AG09309 (cell line): Measurements from ENCODE around the gene PAOX.
"Not testable (repeated sequence)": the region's sequence is repeated elsewhere in the genome, so short reads cannot be mapped to it uniquely, and the experiment has no call there.

ENCODE experiments used
- DNase-seq: peaks from one replicate; pipeline ENCODE4 v3.0.0-alpha.2; 2010; ENCODE audit warnings: low read depth
- H3K4me3 ChIP-seq: 2 replicates; pipeline ENCODE4 v1.5.1; 2011; ENCODE audit warnings: mild to moderate bottlenecking, low read depth, low read length, moderate library complexity; ENCODE audit not compliant: control insufficient read depth
- TF ChIP-seq, protein P1 (sequence below): IDR thresholded peaks from 2 replicates; pipeline ENCODE4 v1.5.1; 2011; ENCODE audit warnings: mild to moderate bottlenecking, low read depth, low read length, inconsistent platforms; ENCODE audit not compliant: insufficient read depth, control insufficient read depth; ENCODE audit errors: missing control alignments

Gene PAOX

DNA sequence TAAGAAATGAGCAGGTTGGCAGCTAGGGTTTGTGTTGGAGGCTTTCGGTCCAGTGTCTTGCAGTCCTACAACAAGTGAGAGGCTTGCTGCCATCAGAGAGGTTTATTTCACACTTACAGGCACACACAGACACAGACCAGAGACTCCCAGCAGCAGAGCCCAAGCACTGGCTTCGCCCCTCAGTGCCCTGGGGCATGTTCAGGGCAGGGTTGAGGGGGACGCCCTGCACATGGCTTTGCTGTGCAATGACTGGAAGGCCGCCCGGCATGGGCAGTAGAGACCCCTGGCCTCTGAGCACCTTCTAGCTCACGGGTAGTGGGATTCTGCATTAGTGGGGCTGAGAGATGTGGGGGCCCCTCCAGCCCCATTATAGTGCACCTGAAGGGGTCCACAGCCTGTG is 41.5 kb downstream of the PAOX start:
- H3K4me3 ChIP-seq = no peak overlapping the region
- no peak for DNase-seq
- TF ChIP-seq, protein P1, sequence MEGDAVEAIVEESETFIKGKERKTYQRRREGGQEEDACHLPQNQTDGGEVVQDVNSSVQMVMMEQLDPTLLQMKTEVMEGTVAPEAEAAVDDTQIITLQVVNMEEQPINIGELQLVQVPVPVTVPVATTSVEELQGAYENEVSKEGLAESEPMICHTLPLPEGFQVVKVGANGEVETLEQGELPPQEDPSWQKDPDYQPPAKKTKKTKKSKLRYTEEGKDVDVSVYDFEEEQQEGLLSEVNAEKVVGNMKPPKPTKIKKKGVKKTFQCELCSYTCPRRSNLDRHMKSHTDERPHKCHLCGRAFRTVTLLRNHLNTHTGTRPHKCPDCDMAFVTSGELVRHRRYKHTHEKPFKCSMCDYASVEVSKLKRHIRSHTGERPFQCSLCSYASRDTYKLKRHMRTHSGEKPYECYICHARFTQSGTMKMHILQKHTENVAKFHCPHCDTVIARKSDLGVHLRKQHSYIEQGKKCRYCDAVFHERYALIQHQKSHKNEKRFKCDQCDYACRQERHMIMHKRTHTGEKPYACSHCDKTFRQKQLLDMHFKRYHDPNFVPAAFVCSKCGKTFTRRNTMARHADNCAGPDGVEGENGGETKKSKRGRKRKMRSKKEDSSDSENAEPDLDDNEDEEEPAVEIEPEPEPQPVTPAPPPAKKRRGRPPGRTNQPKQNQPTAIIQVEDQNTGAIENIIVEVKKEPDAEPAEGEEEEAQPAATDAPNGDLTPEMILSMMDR = no peak

DNA sequence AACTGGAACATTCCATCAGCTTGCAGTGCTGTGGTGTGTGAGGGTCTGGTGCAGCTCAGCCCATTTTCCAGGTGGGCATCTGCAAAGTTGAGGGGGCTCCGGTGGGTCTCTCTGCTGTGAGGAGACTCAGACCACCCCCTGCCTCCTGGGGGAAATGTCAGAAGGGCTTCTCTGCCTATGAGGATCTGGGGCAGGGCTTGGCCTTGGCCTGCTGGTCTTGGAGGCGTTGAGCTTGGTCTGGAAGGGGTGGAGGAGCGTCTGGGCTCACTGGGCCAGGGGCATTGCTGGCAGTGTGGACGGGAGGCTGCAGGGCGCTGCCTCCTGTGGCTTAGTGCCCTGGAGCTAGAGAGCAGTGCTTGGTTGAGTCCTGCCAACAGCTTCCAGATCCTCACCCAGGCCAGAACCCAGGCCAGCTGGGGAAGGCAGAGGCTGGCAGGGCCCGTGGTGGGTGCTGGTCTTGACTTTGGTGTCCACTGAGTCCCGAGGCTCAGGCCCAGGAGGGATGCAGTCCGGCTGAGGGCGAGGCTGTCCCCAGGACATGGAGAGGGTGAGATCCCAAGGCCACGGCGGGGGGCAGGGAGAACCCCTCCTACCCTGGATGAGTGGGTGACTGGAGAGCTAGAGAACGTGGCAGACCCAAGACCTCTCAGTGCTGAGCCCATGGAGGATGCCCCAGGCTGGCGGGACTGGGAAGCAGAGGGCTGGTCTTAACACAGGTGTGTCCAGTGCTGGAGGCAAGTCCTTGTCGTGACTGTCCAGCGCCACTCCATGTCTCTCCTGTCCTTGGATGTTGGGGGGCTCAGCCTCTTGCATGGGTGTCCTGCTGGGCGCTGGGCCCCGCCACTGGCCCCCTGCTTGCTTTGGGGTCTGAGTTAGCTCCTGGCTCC is 42.5 kb downstream of the PAOX start:
- TF ChIP-seq, protein P1 = no peak
- DNase-seq = no peak
- H3K4me3 ChIP-seq = no peak overlapping the region

DNA sequence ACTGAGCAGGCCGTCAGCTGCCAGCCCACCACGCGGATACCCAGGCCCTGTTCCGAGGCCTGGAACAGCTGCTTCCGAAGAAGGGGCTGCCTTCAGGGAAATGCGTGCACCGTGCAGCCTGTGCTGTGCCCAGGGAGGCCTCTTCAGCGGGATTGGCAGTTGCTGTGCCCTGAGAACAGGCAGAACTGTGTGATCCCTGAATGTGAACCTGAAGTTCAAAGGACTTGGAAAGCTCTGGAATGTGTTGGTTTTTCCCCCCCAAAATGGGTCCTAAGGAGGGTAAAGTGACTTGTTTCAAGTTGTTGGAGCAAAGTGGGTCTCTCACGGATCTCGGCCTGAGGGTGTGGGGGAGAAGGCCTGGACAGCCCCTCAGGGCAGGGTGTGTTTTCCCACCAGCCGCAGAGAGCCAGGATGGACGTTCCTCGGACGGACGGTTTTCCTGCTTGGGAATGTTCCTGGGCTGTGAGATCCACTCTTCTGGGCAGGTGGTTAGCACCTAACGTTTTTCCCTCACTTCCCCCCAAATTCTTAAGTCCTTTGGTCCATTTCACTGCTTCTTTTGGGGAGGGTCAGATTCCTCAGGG is 43.3 kb downstream of the PAOX start:
- no peak for DNase-seq
- no peak overlapping the region for H3K4me3 ChIP-seq
- TF ChIP-seq, protein P1 = no peak

DNA sequence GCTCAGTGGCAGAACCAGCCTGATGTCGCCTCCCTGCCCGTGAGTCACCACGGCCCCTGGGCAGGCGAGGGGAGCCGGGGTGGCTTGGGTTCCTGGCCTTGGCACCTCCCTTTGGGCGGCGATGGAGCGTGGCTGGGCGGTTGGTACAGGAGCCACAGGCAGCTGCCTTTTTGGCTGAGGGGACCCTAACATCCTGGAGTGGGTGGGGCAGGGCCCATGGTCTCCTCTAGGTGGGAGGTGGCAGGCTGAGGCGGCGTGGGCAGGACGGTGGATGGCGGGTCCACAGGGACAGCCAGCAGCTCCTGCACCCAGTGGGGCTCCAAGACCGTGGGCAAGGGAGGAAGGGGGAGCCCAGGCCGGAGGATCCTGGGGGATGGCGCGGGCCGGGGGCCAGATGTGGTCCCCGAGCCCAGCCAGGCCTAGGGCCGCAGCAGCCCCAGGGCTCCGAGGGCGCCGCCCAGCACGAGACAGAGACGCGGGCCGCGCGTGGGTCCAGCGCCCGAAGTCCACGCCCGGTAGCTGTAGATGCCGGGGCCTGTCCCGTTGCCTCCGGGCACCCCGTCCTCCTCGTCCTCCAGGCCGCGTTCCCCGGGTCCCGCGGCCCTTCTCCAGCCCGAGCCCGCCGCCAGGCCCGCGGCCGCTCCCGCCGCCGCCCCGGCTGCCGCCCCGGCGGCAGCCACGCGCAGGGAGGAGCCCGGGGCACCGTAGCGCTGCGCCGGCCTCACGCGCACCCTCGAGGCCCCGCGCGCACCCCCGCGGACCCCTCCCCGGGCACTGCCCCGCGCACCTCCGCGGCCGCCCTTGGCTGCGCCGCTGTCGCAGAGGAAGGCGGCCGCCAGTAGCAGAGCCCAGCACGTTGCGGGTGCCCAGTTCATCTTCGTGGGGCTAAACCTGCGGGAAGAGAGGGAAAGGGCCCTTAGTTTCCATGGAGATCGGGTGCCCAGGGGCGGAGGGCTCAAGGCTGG is 44.0 kb downstream of the PAOX start:
- no peak overlapping the region for H3K4me3 ChIP-seq

DNA sequence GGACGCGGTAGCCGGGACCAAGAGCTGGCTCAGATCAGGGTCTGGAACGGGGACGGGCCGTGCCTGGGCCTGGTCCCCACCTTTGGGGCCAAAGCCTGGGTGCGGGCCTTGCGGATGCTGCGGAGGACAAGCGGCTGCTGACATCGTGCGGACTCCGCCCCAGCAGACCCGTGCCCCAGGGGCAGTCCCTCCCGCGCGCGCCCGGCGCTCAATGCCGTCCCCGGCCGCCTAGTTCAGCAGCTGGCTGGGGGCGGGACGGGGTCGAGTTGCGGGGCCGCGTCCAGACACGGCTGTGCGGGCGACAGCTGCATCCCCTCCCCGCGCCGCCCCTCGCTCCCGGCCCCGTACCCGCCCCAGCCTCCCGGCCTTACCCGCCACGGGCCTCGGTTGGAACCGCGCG is 45.0 kb downstream of the PAOX start:
- DNase-seq, H3K4me3 ChIP-seq: not testable (repeated sequence)

More for the DNA sequence above, 44.0 kb downstream of the PAOX start:
- TF ChIP-seq, protein P1 = no peak
- no peak for DNase-seq

DNA sequence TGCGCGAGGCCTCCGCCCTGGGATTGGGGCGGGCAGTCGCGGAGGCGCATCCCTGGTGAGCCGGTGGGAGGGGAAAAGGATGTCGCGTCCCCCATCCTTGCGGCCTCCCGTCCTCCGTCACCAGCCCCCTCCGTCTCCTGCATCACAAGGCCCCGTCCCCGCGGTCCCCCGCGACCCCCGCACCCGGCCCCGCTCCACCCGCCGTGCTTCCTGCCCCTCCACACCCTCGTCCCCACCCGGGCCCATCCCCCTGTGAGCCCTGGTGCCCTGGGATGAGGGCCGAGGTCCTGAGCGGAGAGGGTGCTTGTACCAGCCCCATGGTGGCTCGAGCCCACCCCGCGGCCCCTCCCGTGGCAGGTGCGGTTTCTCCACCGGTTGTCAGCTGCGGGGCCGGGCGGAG is 45.5 kb downstream of the PAOX start, which contains the start of gene SPRN:
Gene SPRN, minus strand, starts transcription at position 25 of the 400 bp plus-strand sequence. CDS start 944 bp downstream, outside the sequence.
- not testable (repeated sequence) for H3K4me3 ChIP-seq, DNase-seq

DNA sequence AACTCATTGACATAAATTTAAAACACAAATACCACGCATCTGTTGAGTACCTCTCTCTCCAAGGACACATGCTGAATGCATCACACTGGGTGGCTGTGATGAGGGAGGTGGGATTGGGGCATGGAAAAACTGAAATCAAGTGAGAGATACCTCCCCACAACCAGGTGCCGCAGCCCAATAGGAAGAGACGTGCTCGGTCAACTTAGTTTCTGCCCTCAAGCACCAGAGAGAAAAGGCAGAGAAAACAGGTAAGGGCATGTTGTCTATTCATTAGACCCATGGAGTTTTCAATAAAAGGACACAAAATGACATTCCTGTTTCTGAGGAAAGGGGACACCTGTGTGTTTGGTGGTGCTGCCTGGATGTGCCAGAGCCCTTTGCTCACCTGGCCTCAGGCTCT is 50.5 kb downstream of the PAOX start:
- not testable (repeated sequence) for H3K4me3 ChIP-seq, DNase-seq

DNA sequence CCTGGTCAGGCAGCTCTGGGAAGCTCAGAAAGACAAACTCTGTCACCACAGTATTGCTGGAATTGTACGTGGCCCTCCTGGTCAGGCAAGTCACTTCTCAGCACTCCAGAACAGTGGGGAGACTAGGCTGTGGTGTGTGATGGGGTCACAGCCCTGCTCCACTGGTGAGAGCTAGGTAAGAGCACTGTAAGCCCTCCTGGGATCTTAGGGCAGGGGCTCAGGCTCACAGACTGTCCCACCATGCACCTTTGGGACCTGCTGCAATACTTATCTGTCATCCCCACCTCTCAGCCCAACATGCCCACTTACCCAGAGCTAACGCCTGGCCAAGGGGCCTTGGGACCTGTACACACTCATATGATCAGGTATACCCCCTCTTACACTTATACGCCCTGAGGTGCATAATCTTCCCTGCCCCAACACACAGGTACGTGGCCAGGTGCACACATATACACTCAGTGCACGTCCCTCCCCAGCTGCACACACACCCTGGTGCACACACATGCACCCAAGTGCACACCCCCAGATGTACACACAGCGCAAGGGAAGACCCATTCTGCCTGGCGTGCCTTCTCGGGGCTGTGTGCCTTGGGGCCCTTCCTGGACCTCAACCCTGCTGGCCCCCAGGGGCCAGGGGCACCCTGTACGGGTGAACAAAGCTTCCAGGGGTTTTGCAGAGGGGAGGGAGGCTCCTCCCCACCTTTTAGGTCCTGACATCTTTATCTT is 53.0 kb downstream of the PAOX start:
- H3K4me3 ChIP-seq, DNase-seq: not testable (repeated sequence)

DNA sequence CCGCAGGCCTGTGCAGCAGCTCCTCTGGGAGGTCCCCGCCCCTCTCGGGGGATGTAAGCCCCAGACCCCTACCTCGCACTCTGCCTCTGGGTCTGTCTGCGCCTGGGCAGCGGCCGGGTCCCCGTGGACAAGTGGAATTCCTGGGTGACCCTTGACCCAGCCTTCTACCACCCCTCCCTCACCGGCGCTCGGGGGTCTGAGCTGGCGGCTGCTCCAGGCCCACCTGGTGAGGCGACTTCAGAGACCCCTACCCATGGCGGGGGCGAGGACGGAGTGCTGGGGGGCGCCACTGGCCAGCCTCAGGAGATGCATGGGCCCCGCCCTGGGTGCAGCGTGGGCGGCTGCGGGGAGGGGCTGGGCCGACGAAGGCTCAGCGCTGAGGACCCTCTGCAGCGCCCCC is 53.7 kb downstream of the PAOX start:
- not testable (repeated sequence) for DNase-seq, H3K4me3 ChIP-seq
